Stimulated activated naive CD8-positive, alpha-beta T cell treated with anti-CD3 and anti-CD28 coated beads, Interleukin-15, Interleukin-2, amounts not matched to agents 100 ng/mL and 50 ng/mL, for 24 hours (primary cell): ENCODE results near the gene CHCHD6.

Experiments
- H3K27ac Mint-ChIP-seq: one replicate; pipeline ENCODE4 v1.8.0; 2021; ENCODE audit warnings: mild to moderate bottlenecking, mixed read lengths
- H3K27me3 Mint-ChIP-seq: one replicate; pipeline ENCODE4 v1.8.0; 2021; ENCODE audit warnings: mixed read lengths
- H3K36me3 Mint-ChIP-seq: one replicate; pipeline ENCODE4 v1.8.0; 2021; ENCODE audit warnings: low read depth, mixed read lengths
- H3K4me1 Mint-ChIP-seq: one replicate; pipeline ENCODE4 v1.8.0; 2021; ENCODE audit warnings: low read depth, mixed read lengths
- H3K4me3 Mint-ChIP-seq: one replicate; pipeline ENCODE4 v1.8.0; 2021; ENCODE audit warnings: mild to moderate bottlenecking, mixed read lengths
- H3K9me3 Mint-ChIP-seq: one replicate; pipeline ENCODE4 v1.8.0; 2021; ENCODE audit warnings: mixed read lengths

The CHCHD6 gene

DNA sequence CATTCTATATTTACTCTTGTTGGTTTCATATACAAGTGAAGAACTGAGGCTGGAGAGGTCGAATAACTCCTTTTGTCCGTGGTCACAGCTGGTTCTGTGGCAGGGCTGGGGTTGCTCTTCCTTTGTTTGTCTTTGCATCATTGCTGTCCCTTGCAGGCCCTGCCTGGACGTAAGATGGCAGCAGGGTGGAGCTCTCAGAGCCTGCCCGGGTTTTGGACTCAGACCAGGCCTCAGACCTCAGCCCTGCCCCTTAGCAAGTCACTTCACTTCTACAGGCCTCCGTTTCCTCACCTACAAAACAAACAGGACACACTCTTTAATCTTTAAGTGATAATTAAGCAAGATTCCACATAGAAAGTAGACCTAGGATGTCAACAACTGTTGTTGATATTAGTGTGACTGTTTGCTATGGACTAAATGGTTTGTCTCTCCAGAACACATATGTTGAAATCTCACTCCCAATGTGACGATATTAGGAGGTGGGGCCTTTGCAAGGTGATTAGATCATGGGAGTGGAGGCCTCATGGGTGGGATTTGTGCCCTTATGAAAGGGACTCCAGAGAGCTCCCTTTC lies 213.3 kb downstream of the CHCHD6 start:
- peaks cover 38% of the 10 kb centered on the region for H3K36me3 Mint-ChIP-seq
- H3K9me3 Mint-ChIP-seq, result peaks cover 6% of the 10 kb centered on the region
- no peak overlapping the region for H3K4me3 Mint-ChIP-seq
- no peaks in the 10 kb centered on the region for H3K27me3 Mint-ChIP-seq
- peaks cover 11% of the 10 kb centered on the region for H3K4me1 Mint-ChIP-seq
- H3K27ac Mint-ChIP-seq, result no peak overlapping the region

DNA sequence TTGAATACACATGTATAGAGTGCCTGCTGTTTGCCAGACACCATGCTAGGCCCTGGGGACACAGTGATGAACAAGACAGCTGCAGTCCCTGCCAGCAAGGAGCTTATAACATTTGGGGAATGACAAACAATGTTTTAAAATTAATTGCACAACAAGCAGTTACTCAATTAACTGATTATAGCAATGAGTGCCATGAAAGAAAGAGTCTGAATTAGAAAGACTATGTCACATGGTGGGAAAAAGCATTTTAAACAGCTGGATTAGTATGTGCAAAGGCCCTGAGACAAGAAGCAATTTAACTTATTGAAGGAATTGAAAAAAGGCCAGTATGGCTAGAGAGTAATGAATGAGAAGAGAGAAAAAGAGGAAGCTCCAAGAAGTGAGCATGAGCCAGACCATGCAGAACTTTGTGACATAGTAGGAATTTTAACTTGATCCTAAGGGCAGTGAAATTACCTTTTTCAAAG lies 214.3 kb downstream of the CHCHD6 start:
- Mint-ChIP-seq H3K4me3 (no peak overlapping the region), H3K36me3 (peaks cover 41% of the 10 kb centered on the region), H3K9me3 (peaks cover 6% of the 10 kb centered on the region), H3K27ac (no peak overlapping the region), H3K4me1 (peaks cover 7% of the 10 kb centered on the region), H3K27me3 (no peaks in the 10 kb centered on the region)

DNA sequence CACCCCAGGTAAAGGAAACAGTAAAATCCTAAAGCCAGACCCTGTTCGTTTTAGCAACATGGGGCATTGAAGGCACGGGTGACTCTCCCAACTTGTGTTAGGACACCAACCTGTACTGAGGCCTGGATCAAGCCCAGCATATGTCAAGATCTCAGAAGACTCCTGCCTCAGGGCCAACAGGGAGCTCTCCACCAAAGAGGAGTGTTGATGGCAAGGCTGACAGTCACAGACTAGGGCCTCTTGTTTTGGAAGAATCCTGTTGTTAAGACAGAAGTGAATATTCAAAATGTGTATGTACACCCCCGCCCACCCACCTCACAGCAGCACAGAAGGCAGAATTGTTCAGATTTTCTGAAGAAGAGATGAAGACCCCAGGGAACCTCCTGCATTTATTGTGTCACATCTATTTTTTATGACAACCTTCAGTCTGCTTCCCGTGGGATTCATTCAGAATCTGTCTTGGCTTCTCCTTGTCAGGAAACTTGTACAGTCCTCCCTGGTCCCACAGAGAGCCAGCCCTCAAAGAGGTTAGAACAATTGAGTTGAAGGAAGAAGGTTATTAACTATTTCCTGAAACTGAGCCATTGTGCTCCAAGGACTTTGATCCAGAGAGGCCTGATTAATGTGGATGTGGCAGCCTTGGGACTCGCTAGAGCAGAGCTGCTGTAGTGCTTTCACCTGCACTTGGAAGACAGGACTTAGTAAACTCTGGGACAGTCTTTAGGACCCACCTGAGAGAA lies 217.2 kb downstream of the CHCHD6 start:
- Mint-ChIP-seq H3K27me3 (no peaks in the 10 kb centered on the region), H3K4me3 (no peak overlapping the region), H3K36me3 (peaks cover 33% of the 10 kb centered on the region), H3K4me1 (no peaks in the 10 kb centered on the region), H3K9me3 (peaks cover 6% of the 10 kb centered on the region), H3K27ac (no peak overlapping the region)

DNA sequence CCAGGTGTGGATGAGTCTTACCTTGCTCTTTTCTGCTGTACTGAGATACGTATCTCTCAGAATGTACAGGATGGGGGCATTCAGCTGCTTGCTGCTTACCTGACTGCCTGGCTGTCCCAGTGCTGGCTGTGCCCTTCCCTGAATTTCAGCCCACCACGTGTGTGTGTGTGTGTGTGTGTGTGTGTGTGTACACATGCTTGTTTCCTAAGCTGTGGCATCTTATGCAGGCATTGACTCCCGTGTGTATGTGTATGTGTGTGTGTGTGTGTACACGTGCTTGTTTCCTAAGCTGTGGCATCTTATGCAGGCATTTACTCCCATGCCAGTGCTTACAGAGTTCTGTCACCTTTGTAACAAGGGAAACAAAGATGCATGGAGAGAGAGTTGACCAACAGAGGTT lies 218.4 kb downstream of the CHCHD6 start:
- Mint-ChIP-seq H3K4me3 (no peak overlapping the region), H3K27me3 (no peaks in the 10 kb centered on the region), H3K4me1 (peaks cover 7% of the 10 kb centered on the region), H3K27ac (no peak overlapping the region), H3K9me3 (peaks cover 6% of the 10 kb centered on the region), H3K36me3 (peaks cover 27% of the 10 kb centered on the region)

DNA sequence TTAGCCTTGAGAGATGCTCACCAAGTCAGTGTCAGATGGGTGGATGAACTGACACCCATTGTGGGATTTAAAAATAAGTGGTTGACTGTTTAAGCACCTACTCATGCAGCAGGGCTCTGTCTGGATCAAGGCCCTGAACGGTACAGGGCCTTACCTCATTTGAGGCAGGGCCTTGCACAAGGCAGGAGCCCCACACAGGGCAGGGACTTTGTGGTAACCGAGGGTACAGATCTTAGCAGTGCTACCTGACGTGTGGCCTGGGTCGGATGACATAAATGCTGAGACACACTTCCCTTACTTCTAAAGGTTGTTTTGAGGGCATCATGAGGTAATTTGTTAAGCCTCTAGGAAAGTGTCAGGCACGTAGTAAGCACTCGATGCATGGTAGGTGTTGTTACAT lies 219.4 kb downstream of the CHCHD6 start:
- H3K27ac Mint-ChIP-seq, result no peak overlapping the region
- H3K4me1 Mint-ChIP-seq, result peaks cover 7% of the 10 kb centered on the region
- peaks cover 6% of the 10 kb centered on the region for H3K9me3 Mint-ChIP-seq
- H3K36me3 Mint-ChIP-seq, result peaks cover 23% of the 10 kb centered on the region
- H3K4me3 Mint-ChIP-seq, result no peak overlapping the region
- H3K27me3 Mint-ChIP-seq, result no peaks in the 10 kb centered on the region

DNA sequence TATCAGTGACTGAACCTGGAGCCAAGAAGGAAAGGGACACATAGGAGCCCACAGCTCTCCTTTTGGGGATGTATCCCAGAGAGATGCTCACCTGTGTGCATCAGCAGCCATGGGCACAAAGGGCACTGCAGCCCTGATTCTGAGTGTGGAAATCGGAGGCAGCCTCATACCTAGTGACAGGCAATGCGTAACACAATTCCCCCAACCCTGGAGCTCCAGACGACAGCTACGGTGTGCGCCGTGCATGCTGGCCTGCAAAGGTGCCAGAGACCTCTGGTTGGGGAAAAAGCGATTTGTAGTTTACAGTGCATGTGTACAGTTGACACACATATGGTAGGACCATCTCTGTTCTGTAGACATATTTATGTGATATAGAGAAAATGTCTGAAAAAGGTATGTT lies 219.9 kb downstream of the CHCHD6 start:
- peaks cover 18% of the 10 kb centered on the region for H3K36me3 Mint-ChIP-seq
- H3K9me3 Mint-ChIP-seq, result peaks cover 6% of the 10 kb centered on the region
- H3K4me1 Mint-ChIP-seq, result peaks cover 7% of the 10 kb centered on the region
- no peak overlapping the region for H3K4me3 Mint-ChIP-seq
- no peaks in the 10 kb centered on the region for H3K27me3 Mint-ChIP-seq
- H3K27ac Mint-ChIP-seq, result no peak overlapping the region

DNA sequence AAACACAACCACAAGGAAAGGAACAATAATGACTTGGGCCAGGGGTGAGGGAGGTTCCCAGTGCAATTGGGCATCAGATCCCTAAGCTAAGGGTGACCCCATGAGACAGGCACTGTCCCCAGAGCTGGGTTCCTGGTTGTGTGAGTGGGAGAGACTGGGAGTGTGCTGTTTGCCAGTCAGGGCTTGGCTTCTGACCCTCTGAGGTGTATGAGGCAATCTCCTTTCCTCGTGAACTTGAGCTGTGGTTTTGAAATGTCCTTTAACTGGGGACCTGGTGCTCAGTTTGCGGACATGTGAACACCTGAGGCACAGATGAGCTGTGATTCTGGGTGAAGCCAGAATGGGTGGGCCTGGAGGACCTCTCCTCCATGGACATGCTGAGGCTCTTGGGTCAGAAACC lies 220.4 kb downstream of the CHCHD6 start:
- no peaks in the 10 kb centered on the region for H3K27me3 Mint-ChIP-seq
- peaks cover 6% of the 10 kb centered on the region for H3K9me3 Mint-ChIP-seq
- no peak overlapping the region for H3K27ac Mint-ChIP-seq
- H3K36me3 Mint-ChIP-seq, result peaks cover 17% of the 10 kb centered on the region
- no peak overlapping the region for H3K4me3 Mint-ChIP-seq
- H3K4me1 Mint-ChIP-seq, result peaks cover 7% of the 10 kb centered on the region

DNA sequence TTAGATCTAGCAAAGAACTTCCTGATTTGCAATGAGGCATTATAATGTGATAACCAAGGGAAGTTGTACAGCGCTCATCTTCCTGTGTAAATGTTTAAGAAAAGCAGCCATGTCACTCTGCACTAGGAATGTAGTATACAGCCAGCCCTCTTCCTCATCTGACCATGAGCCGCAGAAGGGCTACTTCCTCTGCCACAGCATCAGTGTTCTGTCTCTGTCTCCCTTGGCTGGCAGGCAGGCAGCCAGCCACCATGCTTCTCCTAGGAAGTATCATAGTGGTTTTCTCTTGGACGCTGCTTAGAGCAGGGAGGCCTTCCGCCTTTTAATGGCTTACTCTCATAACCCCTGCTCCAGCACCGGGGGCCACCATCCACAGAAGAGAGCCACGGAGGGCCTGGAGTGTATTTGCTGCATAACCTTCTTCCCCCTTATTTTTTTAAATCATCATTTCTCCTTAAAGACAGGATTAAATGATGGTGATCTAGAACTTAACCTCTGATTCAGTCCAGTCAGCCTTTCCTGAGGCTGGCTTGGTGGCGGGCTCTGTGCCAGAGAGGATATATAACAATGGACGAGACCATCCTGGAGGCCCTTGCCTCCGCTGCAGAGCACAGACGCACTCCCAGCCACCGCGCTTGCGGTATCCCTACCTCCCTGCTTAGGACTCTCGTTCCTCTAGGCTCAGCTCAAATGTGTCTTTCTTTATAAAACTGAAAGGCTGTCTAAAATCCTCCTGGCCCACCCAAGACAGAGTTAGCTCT lies 221.6 kb downstream of the CHCHD6 start:
- peaks cover 7% of the 10 kb centered on the region for H3K4me1 Mint-ChIP-seq
- no peaks in the 10 kb centered on the region for H3K27me3 Mint-ChIP-seq
- no peaks in the 10 kb centered on the region for H3K9me3 Mint-ChIP-seq
- peaks cover 6% of the 10 kb centered on the region for H3K36me3 Mint-ChIP-seq
- no peak overlapping the region for H3K4me3 Mint-ChIP-seq
- H3K27ac Mint-ChIP-seq, result no peak overlapping the region

DNA sequence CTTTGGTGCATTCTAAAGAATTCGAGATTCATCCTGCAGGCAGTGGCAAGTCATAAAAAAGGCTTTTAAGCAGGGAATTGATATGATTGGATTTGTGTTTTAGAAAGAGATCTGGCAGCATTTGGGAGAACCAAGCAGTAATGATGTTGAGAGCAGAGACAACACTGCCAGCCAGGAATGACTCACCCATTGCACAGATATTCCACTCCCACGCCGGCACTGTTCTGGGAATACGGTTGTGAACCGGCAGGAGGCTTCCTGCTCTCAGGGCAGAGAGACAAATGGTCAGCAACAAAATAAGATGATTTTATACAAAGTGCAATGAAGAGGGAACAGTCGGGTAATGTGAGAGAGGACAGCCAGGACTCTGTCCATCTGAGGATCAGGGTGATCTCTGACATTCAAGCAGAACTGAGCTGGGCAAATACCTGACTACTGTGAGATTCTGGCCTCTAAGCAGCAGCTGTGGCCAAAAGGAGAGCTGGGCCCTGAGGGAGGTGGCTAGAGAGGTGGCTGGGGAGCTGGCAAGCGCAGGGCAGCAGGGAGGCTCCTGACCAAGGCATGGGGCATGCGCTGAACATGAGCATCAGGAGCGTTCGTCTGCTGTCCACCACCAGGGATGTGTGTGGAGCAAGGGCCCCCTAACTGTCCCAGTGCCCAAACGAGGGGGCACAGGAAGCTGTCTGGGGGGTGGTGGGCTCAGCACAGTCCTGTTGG lies 222.8 kb downstream of the CHCHD6 start:
- Mint-ChIP-seq H3K27ac (no peak overlapping the region), H3K27me3 (no peaks in the 10 kb centered on the region)

DNA sequence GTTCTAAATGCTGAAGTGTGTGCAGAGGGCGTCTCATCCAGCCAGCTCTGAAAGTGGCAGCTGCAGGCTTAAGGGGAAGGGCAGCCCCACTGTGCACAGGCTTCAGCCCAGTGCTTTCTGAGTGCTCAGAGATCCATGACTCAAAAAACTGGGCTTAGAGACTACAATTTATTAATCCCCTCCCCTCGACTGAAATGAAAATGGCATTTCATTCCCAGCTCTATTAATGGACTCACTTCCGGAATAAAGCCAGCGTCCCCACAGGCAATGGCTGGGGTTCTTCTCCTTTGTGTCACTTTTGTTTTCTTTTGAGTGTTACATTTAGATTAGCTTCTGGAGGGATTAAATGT lies 223.3 kb downstream of the CHCHD6 start:
- Mint-ChIP-seq H3K9me3 (no peaks in the 10 kb centered on the region), H3K27ac (no peak overlapping the region), H3K4me3 (no peak overlapping the region)

More for the DNA sequence above, 222.8 kb downstream of the CHCHD6 start:
- no peaks in the 10 kb centered on the region for H3K9me3 Mint-ChIP-seq
- peaks cover 7% of the 10 kb centered on the region for H3K4me1 Mint-ChIP-seq
- peaks cover 4% of the 10 kb centered on the region for H3K36me3 Mint-ChIP-seq
- H3K4me3 Mint-ChIP-seq, result no peak overlapping the region

DNA sequence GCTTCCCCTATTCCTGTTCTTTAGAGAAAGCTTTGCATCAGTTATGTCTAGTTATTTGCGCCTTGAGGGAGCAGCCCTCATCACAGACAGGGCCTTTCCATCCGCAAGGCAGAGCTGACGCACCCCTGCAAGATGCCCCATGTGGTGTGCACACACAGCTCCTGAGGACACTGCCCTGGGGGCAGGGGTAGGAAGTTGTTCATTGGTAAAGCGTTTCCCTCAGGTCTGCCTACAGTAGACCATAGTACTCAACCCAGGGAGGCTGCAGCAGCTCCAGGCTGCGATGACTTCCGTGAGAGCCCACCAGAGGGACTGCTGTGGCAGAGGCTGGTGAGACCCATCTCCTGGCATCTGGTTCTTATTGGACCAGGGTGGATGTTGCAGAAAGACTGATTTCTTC lies 223.8 kb downstream of the CHCHD6 start:
- Mint-ChIP-seq H3K27me3 (no peaks in the 10 kb centered on the region), H3K9me3 (no peaks in the 10 kb centered on the region), H3K4me3 (no peak overlapping the region), H3K27ac (no peak overlapping the region), H3K4me1 (peaks cover 7% of the 10 kb centered on the region), H3K36me3 (no peaks in the 10 kb centered on the region)

More for the DNA sequence above, 223.3 kb downstream of the CHCHD6 start:
- no peaks in the 10 kb centered on the region for H3K27me3 Mint-ChIP-seq
- peaks cover 4% of the 10 kb centered on the region for H3K36me3 Mint-ChIP-seq
- H3K4me1 Mint-ChIP-seq, result peaks cover 7% of the 10 kb centered on the region

DNA sequence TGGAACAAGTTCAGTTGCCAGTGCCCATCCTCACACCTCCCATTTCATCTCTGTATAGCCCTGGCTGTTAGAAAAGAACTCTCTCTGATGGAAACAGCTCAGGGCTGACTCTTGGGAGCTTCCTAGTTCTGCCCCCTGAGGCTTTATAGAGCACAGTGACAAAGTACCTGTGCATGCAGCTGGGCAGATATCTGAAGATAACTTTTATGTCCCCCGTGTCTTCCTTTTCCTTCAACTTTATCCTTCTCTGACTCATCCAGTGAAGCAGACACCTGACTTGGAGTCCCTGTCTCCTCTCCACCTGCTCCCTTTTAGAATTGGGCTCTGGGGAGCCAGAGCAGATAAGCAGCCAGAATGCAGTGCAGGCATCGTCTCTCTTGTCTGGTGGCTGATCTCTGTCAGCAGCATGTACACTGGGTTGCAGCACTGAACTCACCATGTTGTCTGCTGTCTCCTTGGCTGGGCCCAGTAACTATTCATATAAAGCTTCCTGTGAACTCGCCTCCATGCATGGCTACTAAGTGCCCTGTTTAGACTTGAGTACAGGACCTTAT lies 225.0 kb downstream of the CHCHD6 start:
- Mint-ChIP-seq H3K4me3 (no peak overlapping the region), H3K27me3 (no peaks in the 10 kb centered on the region), H3K9me3 (no peaks in the 10 kb centered on the region), H3K4me1 (peaks cover 7% of the 10 kb centered on the region), H3K27ac (no peak overlapping the region), H3K36me3 (no peaks in the 10 kb centered on the region)

DNA sequence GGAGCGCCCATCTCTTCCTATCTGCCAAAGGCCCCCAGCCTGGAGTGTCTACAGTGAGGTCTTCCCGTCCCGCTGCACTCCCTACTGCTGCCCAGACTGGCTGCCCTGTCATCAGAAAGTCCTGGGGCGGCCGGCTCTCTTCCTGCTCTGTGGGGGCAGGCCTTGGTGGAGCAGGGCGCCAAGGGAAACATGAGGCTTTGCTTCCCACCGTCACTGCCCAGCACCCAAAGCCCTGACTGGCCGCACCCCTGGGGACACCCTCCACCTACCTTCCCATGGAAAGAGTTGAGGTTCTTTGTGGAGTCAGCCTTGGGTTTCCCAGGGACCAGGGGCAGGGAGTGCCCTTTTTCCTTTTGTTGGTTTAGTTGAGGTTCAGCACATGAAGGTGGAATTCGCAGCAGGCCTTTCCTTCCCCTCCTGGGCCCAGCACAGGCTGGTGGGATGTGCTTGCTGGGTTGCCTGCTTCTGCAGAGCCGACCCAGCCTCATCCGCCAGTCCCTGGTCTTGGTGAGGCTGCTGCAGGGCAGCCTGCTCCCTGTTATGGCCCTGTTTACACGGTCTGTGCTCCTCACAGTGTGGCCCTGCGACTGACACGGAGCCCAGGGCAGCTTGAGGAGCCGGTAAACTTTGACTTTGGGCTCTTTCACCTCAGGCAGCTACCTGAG lies 227.0 kb downstream of the CHCHD6 start:
- peaks cover 7% of the 10 kb centered on the region for H3K4me1 Mint-ChIP-seq
- H3K27me3 Mint-ChIP-seq, result no peaks in the 10 kb centered on the region
- no peaks in the 10 kb centered on the region for H3K9me3 Mint-ChIP-seq
- H3K27ac Mint-ChIP-seq, result no peak overlapping the region
- H3K4me3 Mint-ChIP-seq, result no peak overlapping the region
- H3K36me3 Mint-ChIP-seq, result no peaks in the 10 kb centered on the region

DNA sequence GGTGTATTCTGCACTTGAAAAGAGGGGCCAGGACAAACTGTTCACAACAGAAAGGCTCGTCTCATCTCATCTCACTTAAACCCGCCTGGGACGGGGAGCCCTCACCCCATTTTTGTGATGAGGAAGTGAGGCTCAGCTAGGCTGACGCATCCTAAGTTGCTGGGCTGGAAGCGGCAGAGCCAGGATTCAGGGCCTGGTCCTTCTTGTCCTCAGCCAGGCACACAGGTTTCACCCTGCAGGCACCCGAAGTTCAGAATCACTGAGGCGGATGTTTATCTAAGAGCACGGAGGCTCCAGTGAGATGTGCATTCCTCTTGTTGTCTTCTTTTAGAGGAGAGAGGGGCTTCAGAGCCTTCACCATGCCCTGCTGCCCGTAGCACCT lies 227.8 kb downstream of the CHCHD6 start:
- no peaks in the 10 kb centered on the region for H3K27me3 Mint-ChIP-seq
- no peaks in the 10 kb centered on the region for H3K9me3 Mint-ChIP-seq
- no peaks in the 10 kb centered on the region for H3K36me3 Mint-ChIP-seq
- H3K27ac Mint-ChIP-seq, result no peak overlapping the region
- H3K4me3 Mint-ChIP-seq, result no peak overlapping the region
- H3K4me1 Mint-ChIP-seq, result peaks cover 2% of the 10 kb centered on the region
